WTC11 (cell line): ENCODE measurements around the gene LMBR1. TPM values are rescaled to one million over a fixed set of nuclear protein-coding genes. Genes with fewer than 3 reads are reported as not detected.

ENCODE experiments used
- ATAC-seq: fragments of 200-7000 bp; cut with Tn5 transposase; 2 replicates; pipeline ENCODE4 v1.10.0; 2021; ENCODE audit warnings: mild to moderate bottlenecking, moderate library complexity
- CTCF ChIA-PET: fragments of 300-600 bp; sonication (Branson Sonifier 250); formaldehyde crosslinking; loops from one replicate; lab custom pipeline; 2021; ENCODE audit warnings: antibody characterized with exemption; lab: Charles Lee
- POLR2A ChIA-PET: fragments of 350-600 bp; sonication (Branson Sonifier 250); formaldehyde crosslinking; loops from one replicate; lab custom pipeline; 2021; ENCODE audit warnings: antibody characterized with exemption; lab: Charles Lee
- DNase-seq: peaks from one replicate; pipeline ENCODE4 v3.0.0; 2021; ENCODE audit warnings: low spot score
- H3K27ac Mint-ChIP-seq: 2 replicates; pipeline ENCODE4 v1.8.0; 2021; ENCODE audit warnings: mixed read lengths
- H3K27me3 Mint-ChIP-seq: 2 replicates; pipeline ENCODE4 v1.8.0; 2021; ENCODE audit warnings: low read depth, mild to moderate bottlenecking, moderate library complexity, mixed read lengths
- H3K36me3 Mint-ChIP-seq: 2 replicates; pipeline ENCODE4 v1.8.0; 2021; ENCODE audit warnings: mixed read lengths
- H3K4me1 Mint-ChIP-seq: 2 replicates; pipeline ENCODE4 v1.8.0; 2022; ENCODE audit warnings: mixed read lengths
- H3K4me3 Mint-ChIP-seq: 2 replicates; pipeline ENCODE4 v1.8.0; 2021; ENCODE audit warnings: mild to moderate bottlenecking, moderate library complexity, mixed read lengths
- H3K9me3 Mint-ChIP-seq: 2 replicates; pipeline ENCODE4 v1.8.0; 2021; ENCODE audit warnings: mixed read lengths
- CREM ChIP-seq: sonication (generic); formaldehyde crosslinking; IDR thresholded peaks from 2 replicates; pipeline ENCODE4 v1.8.1; 2022; ENCODE audit warnings: mild to moderate bottlenecking, missing genetic modification reagents, moderate library complexity
- ELF4 ChIP-seq: sonication (generic); formaldehyde crosslinking; IDR thresholded peaks from 2 replicates; pipeline ENCODE4 v1.8.1; 2022; ENCODE audit warnings: low read depth, mild to moderate bottlenecking, moderate library complexity, missing genetic modification reagents
- ESRRA ChIP-seq: sonication (generic); formaldehyde crosslinking; IDR thresholded peaks from 2 replicates; pipeline ENCODE4 v1.8.1; 2022; ENCODE audit warnings: mild to moderate bottlenecking, missing genetic modification reagents, borderline replicate concordance
- FOXP1 ChIP-seq: sonication (generic); formaldehyde crosslinking; IDR thresholded peaks from 2 replicates; pipeline ENCODE4 v1.8.0; 2022; ENCODE audit warnings: missing genetic modification reagents, mild to moderate bottlenecking, moderate library complexity, borderline replicate concordance
- GRHL2 ChIP-seq: fragments of 250-450 bp; sonication (Bioruptor Pico); IDR thresholded peaks from 2 replicates; pipeline ENCODE4 v1.8.0; 2022; ENCODE audit warnings: mild to moderate bottlenecking, moderate library complexity; ENCODE audit not compliant: insufficient replicate concordance, severe bottlenecking
- IRF2 ChIP-seq: sonication (generic); formaldehyde crosslinking; IDR thresholded peaks from 2 replicates; pipeline ENCODE4 v1.8.0; 2022; ENCODE audit warnings: low read depth, missing genetic modification reagents, borderline replicate concordance
- KAT7 ChIP-seq: sonication (generic); formaldehyde crosslinking; IDR thresholded peaks from 2 replicates; pipeline ENCODE4 v1.8.1; 2023; ENCODE audit warnings: missing genetic modification reagents, mild to moderate bottlenecking, borderline replicate concordance
- MYBL2 ChIP-seq: sonication (generic); formaldehyde crosslinking; IDR thresholded peaks from 2 replicates; pipeline ENCODE4 v1.8.1; 2023; ENCODE audit warnings: mild to moderate bottlenecking, moderate library complexity, missing genetic modification reagents
- NFYB ChIP-seq: sonication (generic); formaldehyde crosslinking; conservative IDR thresholded peaks from 2 replicates; pipeline ENCODE4 v1.8.0; 2022; ENCODE audit warnings: low read depth, missing genetic modification reagents
- OVOL2 ChIP-seq: fragments of 250-450 bp; sonication (Bioruptor Pico); IDR thresholded peaks from 2 replicates; pipeline ENCODE4 v1.9.0; 2021; ENCODE audit warnings: mild to moderate bottlenecking, borderline replicate concordance
- SP1 ChIP-seq: sonication (generic); formaldehyde crosslinking; conservative IDR thresholded peaks from 2 replicates; pipeline ENCODE4 v1.8.1; 2022; ENCODE audit warnings: missing genetic modification reagents
- TEAD1 ChIP-seq: sonication (generic); formaldehyde crosslinking; IDR thresholded peaks from 2 replicates; pipeline ENCODE4 v1.8.0; 2022; ENCODE audit warnings: mild to moderate bottlenecking, missing genetic modification reagents
- TEAD4 ChIP-seq: sonication (generic); formaldehyde crosslinking; IDR thresholded peaks from 2 replicates; pipeline ENCODE4 v1.8.0; 2022; ENCODE audit warnings: mild to moderate bottlenecking, missing genetic modification reagents
- TP53 ChIP-seq: sonication (generic); formaldehyde crosslinking; IDR thresholded peaks from 2 replicates; pipeline ENCODE4 v1.8.1; 2023; ENCODE audit warnings: mild to moderate bottlenecking, missing genetic modification reagents
- ZNF138 ChIP-seq: sonication (generic); formaldehyde crosslinking; conservative IDR thresholded peaks from 2 replicates; pipeline ENCODE4 v1.8.1; 2022; ENCODE audit warnings: mild to moderate bottlenecking, moderate library complexity, missing genetic modification reagents
- ZNF219 ChIP-seq: sonication (generic); formaldehyde crosslinking; IDR thresholded peaks from 2 replicates; pipeline ENCODE4 v1.8.0; 2023; ENCODE audit warnings: missing genetic modification reagents, mild to moderate bottlenecking, borderline replicate concordance
- ZNF232 ChIP-seq: sonication (generic); formaldehyde crosslinking; IDR thresholded peaks from 2 replicates; pipeline ENCODE4 v1.8.0; 2022; ENCODE audit warnings: mild to moderate bottlenecking, missing genetic modification reagents
- ZNF396 ChIP-seq: fragments of 250-450 bp; sonication (Bioruptor Pico); IDR thresholded peaks from 2 replicates; pipeline ENCODE4 v1.8.0; 2021; ENCODE audit warnings: mild to moderate bottlenecking, moderate library complexity, borderline replicate concordance
- total RNA-seq: library from RNA; stranded (reverse); gene quantifications from 3 replicates; pipeline ENCODE4 v1.2.3, GENCODE V29; 2021
- TF ChIP-seq, protein P1 (sequence below): sonication (generic); formaldehyde crosslinking; IDR thresholded peaks from 2 replicates; pipeline ENCODE4 v1.8.0; 2022; ENCODE audit warnings: mild to moderate bottlenecking, missing genetic modification reagents
- TF ChIP-seq, protein P2 (sequence below): sonication (generic); formaldehyde crosslinking; IDR thresholded peaks from 2 replicates; pipeline ENCODE4 v1.8.1; 2022; ENCODE audit warnings: mild to moderate bottlenecking, missing genetic modification reagents, moderate library complexity, borderline replicate concordance
- TF ChIP-seq, protein P3 (sequence below): fragments of 250-450 bp; sonication (Bioruptor Pico); IDR thresholded peaks from 2 replicates; pipeline ENCODE4 v2.1.2; 2022; ENCODE audit warnings: mild to moderate bottlenecking, moderate library complexity
- TF ChIP-seq, protein P4 (sequence below): sonication (generic); formaldehyde crosslinking; IDR thresholded peaks from 2 replicates; pipeline ENCODE4 v1.8.0; 2022; ENCODE audit warnings: mild to moderate bottlenecking, missing genetic modification reagents
- TF ChIP-seq, protein P5 (sequence below): fragments of 250-450 bp; sonication (Bioruptor Pico); conservative IDR thresholded peaks from 2 replicates; pipeline ENCODE4 v1.9.0; 2021; ENCODE audit warnings: mild to moderate bottlenecking
- TF ChIP-seq, protein P6 (sequence below): fragments of 250-450 bp; sonication (Bioruptor Pico); IDR thresholded peaks from 2 replicates; pipeline ENCODE4 v1.9.0; 2021; ENCODE audit warnings: mild to moderate bottlenecking
- TF ChIP-seq, protein P7 (sequence below): sonication (generic); formaldehyde crosslinking; IDR thresholded peaks from 2 replicates; pipeline ENCODE4 v1.8.0; 2023; ENCODE audit warnings: mild to moderate bottlenecking, missing genetic modification reagents

Gene LMBR1
- total RNA-seq, 1 experiment from 2014 or later, result 55.6 TPM

DNA sequence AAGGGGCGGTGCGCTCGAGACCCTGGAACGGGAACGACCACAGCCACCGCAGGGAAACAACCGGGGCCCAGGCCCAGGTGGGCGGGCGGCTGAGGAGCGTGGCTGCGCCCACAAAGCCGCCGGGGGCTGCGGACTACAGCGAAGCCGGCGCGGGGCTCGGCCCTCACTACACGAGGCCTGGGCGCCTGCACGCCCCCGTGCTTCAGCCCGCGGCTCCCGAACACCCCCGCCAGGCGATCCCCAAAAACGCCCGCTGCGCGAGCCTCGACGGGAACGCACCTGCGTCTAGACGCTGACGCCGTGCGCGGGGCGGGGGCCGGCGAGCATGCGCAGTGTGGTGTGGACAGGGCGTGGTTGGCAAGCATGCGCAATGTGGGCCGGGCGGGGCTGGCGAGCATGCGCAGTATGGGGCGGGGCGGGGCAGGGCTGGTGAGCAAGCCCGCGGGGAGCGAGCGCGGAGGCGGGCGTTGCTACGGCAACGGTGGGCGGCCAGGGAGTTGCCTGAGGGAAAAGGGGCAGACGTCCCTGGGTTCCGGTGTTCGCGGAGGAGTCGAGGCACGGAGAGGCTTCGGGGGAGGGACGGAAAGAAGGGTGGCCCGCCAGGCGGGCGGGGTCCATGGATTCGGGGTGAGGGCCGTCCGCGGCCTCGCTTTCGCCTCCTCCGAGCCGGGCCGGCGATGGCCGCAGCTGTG lies 252.6 kb downstream of the LMBR1 start, which contains the start of gene RNF32:
RNF32 (plus strand) TSS at position 518 of the 692 bp plus-strand sequence. CDS start 3,104 bp downstream, outside the sequence.
- peaks cover 7% of the 10 kb centered on the region for H3K36me3 Mint-ChIP-seq
- peaks cover 25% of the 10 kb centered on the region for H3K27me3 Mint-ChIP-seq
- DNase-seq, result peak; percentile 98
- H3K4me1 Mint-ChIP-seq, result peaks cover 22% of the 10 kb centered on the region
- ATAC-seq, result peak; percentile 79
- H3K27ac Mint-ChIP-seq, result peak within 1 kb of the TSS; percentile 72
- CTCF ChIA-PET, result interaction anchor here (0.9 to 2.0 kb wide), 3 partner anchors 10 to 113 kb away, joined by 3 to 10 read pairs (median 3); no protein-coding TSS in a partner anchor
- H3K9me3 Mint-ChIP-seq, result peaks cover 9% of the 10 kb centered on the region
- POLR2A ChIA-PET, result no interaction called here
- H3K4me3 Mint-ChIP-seq, result peak within 1 kb of the TSS; percentile 85
- TF ChIP-seq ELF4, result peak; percentile 98
- peak; percentile 99 for TF ChIP-seq FOXP1 (CRISPR knock-in tag)
- TF ChIP-seq OVOL2, result no peak
- peak; percentile 97; the same call in 1 of the 2 replicates for TF ChIP-seq TP53 (CRISPR knock-in tag)
- TF ChIP-seq ESRRA, result peak; percentile 95; the same call in 1 of the 2 replicates
- peak; percentile 70; the same call in 1 of the 2 replicates for TF ChIP-seq ZNF219 (CRISPR knock-in tag)
- peak; percentile 99 for TF ChIP-seq TEAD1 (CRISPR knock-in tag)
- peak; percentile 90 for TF ChIP-seq SP1 (CRISPR knock-in tag)
- no peak for TF ChIP-seq ZNF396 (CRISPR knock-in tag)
- TF ChIP-seq, protein P1, sequence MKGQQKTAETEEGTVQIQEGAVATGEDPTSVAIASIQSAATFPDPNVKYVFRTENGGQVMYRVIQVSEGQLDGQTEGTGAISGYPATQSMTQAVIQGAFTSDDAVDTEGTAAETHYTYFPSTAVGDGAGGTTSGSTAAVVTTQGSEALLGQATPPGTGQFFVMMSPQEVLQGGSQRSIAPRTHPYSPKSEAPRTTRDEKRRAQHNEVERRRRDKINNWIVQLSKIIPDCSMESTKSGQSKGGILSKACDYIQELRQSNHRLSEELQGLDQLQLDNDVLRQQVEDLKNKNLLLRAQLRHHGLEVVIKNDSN (CRISPR knock-in tag), result peak; percentile 82
- TF ChIP-seq GRHL2 (CRISPR knock-in tag), result no peak
- peak; percentile 88; the same call in 1 of the 2 replicates for TF ChIP-seq IRF2 (CRISPR knock-in tag)
- TF ChIP-seq, protein P2, sequence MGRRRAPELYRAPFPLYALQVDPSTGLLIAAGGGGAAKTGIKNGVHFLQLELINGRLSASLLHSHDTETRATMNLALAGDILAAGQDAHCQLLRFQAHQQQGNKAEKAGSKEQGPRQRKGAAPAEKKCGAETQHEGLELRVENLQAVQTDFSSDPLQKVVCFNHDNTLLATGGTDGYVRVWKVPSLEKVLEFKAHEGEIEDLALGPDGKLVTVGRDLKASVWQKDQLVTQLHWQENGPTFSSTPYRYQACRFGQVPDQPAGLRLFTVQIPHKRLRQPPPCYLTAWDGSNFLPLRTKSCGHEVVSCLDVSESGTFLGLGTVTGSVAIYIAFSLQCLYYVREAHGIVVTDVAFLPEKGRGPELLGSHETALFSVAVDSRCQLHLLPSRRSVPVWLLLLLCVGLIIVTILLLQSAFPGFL (CRISPR knock-in tag), result no peak
- TF ChIP-seq MYBL2, result peak; percentile 99
- TF ChIP-seq, protein P3, sequence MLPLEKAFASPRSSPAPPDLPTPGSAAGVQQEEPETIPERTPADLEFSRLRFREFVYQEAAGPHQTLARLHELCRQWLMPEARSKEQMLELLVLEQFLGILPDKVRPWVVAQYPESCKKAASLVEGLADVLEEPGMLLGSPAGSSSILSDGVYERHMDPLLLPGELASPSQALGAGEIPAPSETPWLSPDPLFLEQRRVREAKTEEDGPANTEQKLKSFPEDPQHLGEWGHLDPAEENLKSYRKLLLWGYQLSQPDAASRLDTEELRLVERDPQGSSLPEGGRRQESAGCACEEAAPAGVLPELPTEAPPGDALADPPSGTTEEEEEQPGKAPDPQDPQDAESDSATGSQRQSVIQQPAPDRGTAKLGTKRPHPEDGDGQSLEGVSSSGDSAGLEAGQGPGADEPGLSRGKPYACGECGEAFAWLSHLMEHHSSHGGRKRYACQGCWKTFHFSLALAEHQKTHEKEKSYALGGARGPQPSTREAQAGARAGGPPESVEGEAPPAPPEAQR, result no peak
- TF ChIP-seq CREM (CRISPR knock-in tag), result peak; percentile 73
- TF ChIP-seq ZNF138 (CRISPR knock-in tag), result no peak
- TF ChIP-seq, protein P4, sequence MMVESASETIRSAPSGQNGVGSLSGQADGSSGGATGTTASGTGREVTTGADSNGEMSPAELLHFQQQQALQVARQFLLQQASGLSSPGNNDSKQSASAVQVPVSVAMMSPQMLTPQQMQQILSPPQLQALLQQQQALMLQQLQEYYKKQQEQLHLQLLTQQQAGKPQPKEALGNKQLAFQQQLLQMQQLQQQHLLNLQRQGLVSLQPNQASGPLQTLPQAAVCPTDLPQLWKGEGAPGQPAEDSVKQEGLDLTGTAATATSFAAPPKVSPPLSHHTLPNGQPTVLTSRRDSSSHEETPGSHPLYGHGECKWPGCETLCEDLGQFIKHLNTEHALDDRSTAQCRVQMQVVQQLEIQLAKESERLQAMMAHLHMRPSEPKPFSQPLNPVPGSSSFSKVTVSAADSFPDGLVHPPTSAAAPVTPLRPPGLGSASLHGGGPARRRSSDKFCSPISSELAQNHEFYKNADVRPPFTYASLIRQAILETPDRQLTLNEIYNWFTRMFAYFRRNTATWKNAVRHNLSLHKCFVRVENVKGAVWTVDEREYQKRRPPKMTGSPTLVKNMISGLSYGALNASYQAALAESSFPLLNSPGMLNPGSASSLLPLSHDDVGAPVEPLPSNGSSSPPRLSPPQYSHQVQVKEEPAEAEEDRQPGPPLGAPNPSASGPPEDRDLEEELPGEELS (CRISPR knock-in tag), result peak; percentile 99
- no peak for TF ChIP-seq TEAD4 (CRISPR knock-in tag)
- TF ChIP-seq ZNF232 (CRISPR knock-in tag), result peak; percentile 99
- peak; percentile 22 for TF ChIP-seq NFYB
- TF ChIP-seq, protein P5, sequence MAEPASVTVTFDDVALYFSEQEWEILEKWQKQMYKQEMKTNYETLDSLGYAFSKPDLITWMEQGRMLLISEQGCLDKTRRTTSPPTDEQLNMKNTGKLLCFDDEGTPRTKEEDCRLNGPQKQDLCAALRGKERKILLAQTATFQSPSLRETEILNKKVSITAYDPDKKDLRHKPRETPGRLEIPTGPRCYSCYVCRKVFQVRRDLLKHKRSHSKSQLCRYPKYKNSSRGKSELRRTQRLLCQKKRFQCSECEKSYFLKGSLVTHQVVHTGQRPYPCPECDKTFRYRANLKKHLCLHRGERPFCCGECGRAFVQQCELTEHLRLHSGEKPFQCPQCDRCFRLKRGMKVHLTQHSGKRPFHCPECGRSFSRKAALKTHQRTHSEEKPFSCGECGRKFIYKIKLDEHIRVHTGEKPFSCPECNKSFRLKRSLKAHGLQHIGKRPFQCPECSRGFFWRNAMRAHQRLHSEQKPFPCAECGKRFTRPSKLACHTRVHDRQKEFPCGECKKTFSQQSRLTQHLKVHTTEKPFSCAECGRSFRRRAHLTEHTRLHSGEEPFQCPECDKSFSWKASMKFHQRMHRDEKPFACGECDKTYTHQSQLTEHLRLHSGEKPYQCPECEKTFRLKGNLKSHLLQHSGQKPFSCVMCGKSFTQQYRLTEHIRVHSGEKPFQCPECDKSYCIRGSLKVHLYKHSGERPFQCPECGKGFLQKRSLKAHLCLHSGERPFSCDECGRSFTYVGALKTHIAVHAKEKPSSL (CRISPR knock-in tag), result no peak
- TF ChIP-seq KAT7 (CRISPR knock-in tag), result peak; percentile 38; the same call in 1 of the 2 replicates
- TF ChIP-seq, protein P6, sequence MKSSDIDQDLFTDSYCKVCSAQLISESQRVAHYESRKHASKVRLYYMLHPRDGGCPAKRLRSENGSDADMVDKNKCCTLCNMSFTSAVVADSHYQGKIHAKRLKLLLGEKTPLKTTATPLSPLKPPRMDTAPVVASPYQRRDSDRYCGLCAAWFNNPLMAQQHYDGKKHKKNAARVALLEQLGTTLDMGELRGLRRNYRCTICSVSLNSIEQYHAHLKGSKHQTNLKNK, result no peak
- TF ChIP-seq, protein P7, sequence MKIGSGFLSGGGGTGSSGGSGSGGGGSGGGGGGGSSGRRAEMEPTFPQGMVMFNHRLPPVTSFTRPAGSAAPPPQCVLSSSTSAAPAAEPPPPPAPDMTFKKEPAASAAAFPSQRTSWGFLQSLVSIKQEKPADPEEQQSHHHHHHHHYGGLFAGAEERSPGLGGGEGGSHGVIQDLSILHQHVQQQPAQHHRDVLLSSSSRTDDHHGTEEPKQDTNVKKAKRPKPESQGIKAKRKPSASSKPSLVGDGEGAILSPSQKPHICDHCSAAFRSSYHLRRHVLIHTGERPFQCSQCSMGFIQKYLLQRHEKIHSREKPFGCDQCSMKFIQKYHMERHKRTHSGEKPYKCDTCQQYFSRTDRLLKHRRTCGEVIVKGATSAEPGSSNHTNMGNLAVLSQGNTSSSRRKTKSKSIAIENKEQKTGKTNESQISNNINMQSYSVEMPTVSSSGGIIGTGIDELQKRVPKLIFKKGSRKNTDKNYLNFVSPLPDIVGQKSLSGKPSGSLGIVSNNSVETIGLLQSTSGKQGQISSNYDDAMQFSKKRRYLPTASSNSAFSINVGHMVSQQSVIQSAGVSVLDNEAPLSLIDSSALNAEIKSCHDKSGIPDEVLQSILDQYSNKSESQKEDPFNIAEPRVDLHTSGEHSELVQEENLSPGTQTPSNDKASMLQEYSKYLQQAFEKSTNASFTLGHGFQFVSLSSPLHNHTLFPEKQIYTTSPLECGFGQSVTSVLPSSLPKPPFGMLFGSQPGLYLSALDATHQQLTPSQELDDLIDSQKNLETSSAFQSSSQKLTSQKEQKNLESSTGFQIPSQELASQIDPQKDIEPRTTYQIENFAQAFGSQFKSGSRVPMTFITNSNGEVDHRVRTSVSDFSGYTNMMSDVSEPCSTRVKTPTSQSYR, result peak; percentile 95
